ENCODE data around the gene SLC35B2.

Gene SLC35B2

GRCh38 chr6:44243345-44243744, 14.0 kb downstream of the SLC35B2 start:
- Histone ChIP-seq H3K27ac (no peak overlapping the region), H3K4me3 (ENCODE audit: low read depth in 1 of 2, low read length in 1 of 2) (no peak overlapping the region), H3K4me1 (ENCODE audit: control insufficient read depth in 1 of 2, insufficient read depth in 1 of 2, low read depth in 1 of 2, low read length in 1 of 2) (peaks cover 15 to 16% of the 10 kb centered on the region in 2 experiments), H3K36me3 (no peaks in the 10 kb centered on the region), H3K27me3 (no peaks in the 10 kb centered on the region), H3K9me3 (no peaks in the 10 kb centered on the region)
- TF ChIP-seq CTCF (IDR thresholded peaks at IDR 0.05), result no peak

- no peak for TF ChIP-seq CTCF (IDR thresholded peaks at IDR 0.05)
Measured at GRCh38 chr6:44238687-44239350, 18.5 kb downstream of the SLC35B2 start.

GRCh38 chr6:44237813-44238433, 19.4 kb downstream of the SLC35B2 start:
- Histone ChIP-seq H3K4me1 (ENCODE audit: control insufficient read depth in 1 of 2, insufficient read depth in 1 of 2, low read depth in 1 of 2, low read length in 1 of 2) (peaks cover 53% of the 10 kb centered on the region in 2 experiments), H3K9me3 (no peaks in the 10 kb centered on the region), H3K27ac (peak overlapping the region; percentile 70), H3K27me3 (no peaks in the 10 kb centered on the region), H3K4me3 (ENCODE audit: low read depth in 1 of 2, low read length in 1 of 2) (peak overlapping the region; percentile 67 to 97), H3K36me3 (no peaks in the 10 kb centered on the region)
- peak; percentile 98 for TF ChIP-seq CTCF (IDR thresholded peaks at IDR 0.05)

More at GRCh38 chr6:44238687-44239350, 18.5 kb downstream of the SLC35B2 start:
- Histone ChIP-seq H3K4me1 (ENCODE audit: control insufficient read depth in 1 of 2, insufficient read depth in 1 of 2, low read depth in 1 of 2, low read length in 1 of 2) (peaks cover 44% of the 10 kb centered on the region in 2 experiments), H3K4me3 (ENCODE audit: low read depth in 1 of 2, low read length in 1 of 2) (no peak overlapping the region), H3K27ac (no peak overlapping the region), H3K27me3 (no peaks in the 10 kb centered on the region), H3K36me3 (no peaks in the 10 kb centered on the region), H3K9me3 (no peaks in the 10 kb centered on the region)

- H3K27me3 ChIP-seq, result no peaks in the 10 kb centered on the region
- no peak for TF ChIP-seq CTCF (IDR thresholded peaks at IDR 0.05)
- peak overlapping the region; percentile 70 for H3K27ac ChIP-seq
- H3K9me3 ChIP-seq, result no peaks in the 10 kb centered on the region
- H3K36me3 ChIP-seq, result no peaks in the 10 kb centered on the region
- H3K4me1 ChIP-seq (ENCODE audit: control insufficient read depth in 1 of 2, insufficient read depth in 1 of 2, low read depth in 1 of 2, low read length in 1 of 2), result peaks cover 55 to 57% of the 10 kb centered on the region in 2 experiments
- H3K4me3 ChIP-seq (ENCODE audit: low read depth in 1 of 2, low read length in 1 of 2), result peak overlapping the region; percentile 67 to 97
Measured at GRCh38 chr6:44237021-44237812, 20.1 kb downstream of the SLC35B2 start.

GRCh38 chr6:44235891-44236516, 21.3 kb downstream of the SLC35B2 start:
- Histone ChIP-seq H3K4me3 (ENCODE audit: low read depth in 1 of 2, low read length in 1 of 2) (no peak overlapping the region), H3K27ac (no peak overlapping the region)

More at GRCh38 chr6:44235891-44236516, 21.3 kb downstream of the SLC35B2 start:
- H3K9me3 ChIP-seq, result no peaks in the 10 kb centered on the region
- no peak for TF ChIP-seq CTCF (IDR thresholded peaks at IDR 0.05)
- no peaks in the 10 kb centered on the region for H3K27me3 ChIP-seq
- peaks cover 58 to 61% of the 10 kb centered on the region in 2 experiments for H3K4me1 ChIP-seq (ENCODE audit: control insufficient read depth in 1 of 2, insufficient read depth in 1 of 2, low read depth in 1 of 2, low read length in 1 of 2)
- H3K36me3 ChIP-seq, result no peaks in the 10 kb centered on the region

All from neutrophil (primary cell).